NCI-H345 treated with DMSO at 0.1 percent for 48 hours (cell line): ENCODE results near the gene RAB3C.

Experiments
- DNase-seq: peaks from one replicate; lab custom pipeline; 2025; ENCODE audit not compliant: unreplicated experiment; lab: John Stamatoyannopoulos, UW

Gene RAB3C

GRCh38 chr5:58718269-58718978, 135.5 kb downstream of the RAB3C start:
- no peak for DNase-seq

- DNase-seq = no peak
These were observed 139.3 kb downstream of the RAB3C start for GRCh38 chr5:58722160-58722559.

- no peak for DNase-seq
These were observed 142.1 kb downstream of the RAB3C start for GRCh38 chr5:58724992-58725391.

GRCh38 chr5:58731641-58732040, 148.8 kb downstream of the RAB3C start:
- no peak for DNase-seq

- DNase-seq = no peak
These were observed 152.8 kb downstream of the RAB3C start for GRCh38 chr5:58735637-58736036.

GRCh38 chr5:58736214-58736613, 153.3 kb downstream of the RAB3C start:
- DNase-seq = no peak

GRCh38 chr5:58737671-58738070, 154.8 kb downstream of the RAB3C start:
- DNase-seq = no peak

- no peak for DNase-seq
These were observed 155.5 kb downstream of the RAB3C start for GRCh38 chr5:58738336-58738735.

- no peak for DNase-seq
These were observed 156.2 kb downstream of the RAB3C start for GRCh38 chr5:58739051-58739450.

- no peak for DNase-seq
These were observed 158.1 kb downstream of the RAB3C start for GRCh38 chr5:58740956-58741355.

GRCh38 chr5:58745350-58745749, 162.5 kb downstream of the RAB3C start:
- no peak for DNase-seq

GRCh38 chr5:58746321-58746720, 163.4 kb downstream of the RAB3C start:
- no peak for DNase-seq

- DNase-seq = no peak
These were observed 167.2 kb downstream of the RAB3C start for GRCh38 chr5:58750036-58750435.

- DNase-seq = no peak
These were observed 168.5 kb downstream of the RAB3C start for GRCh38 chr5:58751222-58751837.

GRCh38 chr5:58752104-58752503, 169.2 kb downstream of the RAB3C start:
- no peak for DNase-seq

- no peak for DNase-seq
These were observed 170.6 kb downstream of the RAB3C start for GRCh38 chr5:58753446-58753845.

- DNase-seq = no peak
These were observed 171.4 kb downstream of the RAB3C start for GRCh38 chr5:58754250-58754649.

- no peak for DNase-seq
These were observed 172.5 kb downstream of the RAB3C start for GRCh38 chr5:58755397-58755796.

GRCh38 chr5:58759745-58760144, 176.9 kb downstream of the RAB3C start:
- DNase-seq = no peak

GRCh38 chr5:58760222-58760621, 177.3 kb downstream of the RAB3C start:
- DNase-seq = no peak

- no peak for DNase-seq
These were observed 178.5 kb downstream of the RAB3C start for GRCh38 chr5:58761407-58761806.

- no peak for DNase-seq
These were observed 180.5 kb downstream of the RAB3C start for GRCh38 chr5:58763390-58763789.

- DNase-seq = no peak
These were observed 181.3 kb downstream of the RAB3C start for GRCh38 chr5:58764199-58764598.
